Measurements from ENCODE around the gene C1QTNF2. TPM values are rescaled to one million over a fixed set of nuclear protein-coding genes. Genes with fewer than 3 reads are reported as not detected.
A peak's percentile ranks its signal among the peaks of the same experiment; 100 is the strongest.
"Not testable (repeated sequence)": the region's sequence is repeated elsewhere in the genome, so short reads cannot be mapped to it uniquely, and the experiment has no call there.

C1QTNF2 gene
- total RNA-seq, 6 experiments from 2014 or later: 0.76 to 2.9 (median 2.6) TPM

GRCh38 chr5:160342413-160342941, 27.9 kb downstream of the C1QTNF2 start:
- Mint-ChIP-seq H3K9me3 (no peaks in the 10 kb centered on the region), H3K27me3 (ENCODE audit: insufficient read depth) (peaks cover 1% of the 10 kb centered on the region; the same call in 1 of the 2 replicates), H3K27ac (no peak overlapping the region; the same call in 1 of the 2 replicates), H3K4me1 (ENCODE audit: low read depth) (peaks cover 11% of the 10 kb centered on the region), H3K36me3 (ENCODE audit: low read depth) (no peaks in the 10 kb centered on the region), H3K4me3 (no peak overlapping the region)
- no peak for TF ChIP-seq CTCF (IDR thresholded peaks at IDR 0.05)
- DNase-seq: peak; percentile 64

GRCh38 chr5:160341309-160341870, 29.0 kb downstream of the C1QTNF2 start:
- no peak overlapping the region for H3K27ac Mint-ChIP-seq
- no peaks in the 10 kb centered on the region for H3K9me3 Mint-ChIP-seq
- no peak overlapping the region for H3K4me3 Mint-ChIP-seq
- no peak for DNase-seq
- no peak for TF ChIP-seq CTCF (IDR thresholded peaks at IDR 0.05)
- H3K36me3 Mint-ChIP-seq (ENCODE audit: low read depth): no peaks in the 10 kb centered on the region
- peaks cover 11% of the 10 kb centered on the region for H3K4me1 Mint-ChIP-seq (ENCODE audit: low read depth)
- peaks cover 7% of the 10 kb centered on the region for H3K27me3 Mint-ChIP-seq (ENCODE audit: insufficient read depth)

GRCh38 chr5:160340513-160340912, 29.9 kb downstream of the C1QTNF2 start:
- H3K4me1 Mint-ChIP-seq (ENCODE audit: low read depth): peaks cover 11% of the 10 kb centered on the region
- not testable (repeated sequence) for DNase-seq; H3K9me3 Mint-ChIP-seq; H3K27me3 Mint-ChIP-seq (ENCODE audit: insufficient read depth); H3K27ac Mint-ChIP-seq; H3K4me3 Mint-ChIP-seq; H3K36me3 Mint-ChIP-seq (ENCODE audit: low read depth)

GRCh38 chr5:160339406-160340130, 30.9 kb downstream of the C1QTNF2 start:
- DNase-seq: no peak

GRCh38 chr5:160334716-160335115, 35.7 kb downstream of the C1QTNF2 start:
- H3K4me3 Mint-ChIP-seq; H3K36me3 Mint-ChIP-seq (ENCODE audit: low read depth); H3K27me3 Mint-ChIP-seq (ENCODE audit: insufficient read depth); H3K4me1 Mint-ChIP-seq (ENCODE audit: low read depth); H3K27ac Mint-ChIP-seq; DNase-seq; H3K9me3 Mint-ChIP-seq: not testable (repeated sequence)

More at GRCh38 chr5:160339406-160340130, 30.9 kb downstream of the C1QTNF2 start:
- Mint-ChIP-seq H3K27ac (no peak overlapping the region), H3K4me1 (ENCODE audit: low read depth) (peaks cover 11% of the 10 kb centered on the region), H3K27me3 (ENCODE audit: insufficient read depth) (peaks cover 7% of the 10 kb centered on the region), H3K36me3 (ENCODE audit: low read depth) (no peaks in the 10 kb centered on the region), H3K9me3 (no peaks in the 10 kb centered on the region), H3K4me3 (no peak overlapping the region)
- no peak for TF ChIP-seq CTCF (IDR thresholded peaks at IDR 0.05)

- no peaks in the 10 kb centered on the region for H3K9me3 Mint-ChIP-seq
- H3K27me3 Mint-ChIP-seq (ENCODE audit: insufficient read depth): peaks cover 12% of the 10 kb centered on the region
- DNase-seq: peak; percentile 22
- peaks cover 10% of the 10 kb centered on the region for H3K4me1 Mint-ChIP-seq (ENCODE audit: low read depth)
- no peak for TF ChIP-seq CTCF (IDR thresholded peaks at IDR 0.05)
- H3K27ac Mint-ChIP-seq: no peak overlapping the region
- no peaks in the 10 kb centered on the region for H3K36me3 Mint-ChIP-seq (ENCODE audit: low read depth)
- H3K4me3 Mint-ChIP-seq: no peak overlapping the region
These were observed 36.7 kb downstream of the C1QTNF2 start for GRCh38 chr5:160333721-160334120.
